Measurements from ENCODE around the gene ZNF195. TPM values are rescaled to one million over a fixed set of nuclear protein-coding genes. Genes with fewer than 3 reads are reported as not detected.
"Not testable (repeated sequence)": the region's sequence is repeated elsewhere in the genome, so short reads cannot be mapped to it uniquely, and the experiment has no call there.

The ZNF195 gene
- total RNA-seq, 1 experiment from 2014 or later = 85.5 TPM

DNA sequence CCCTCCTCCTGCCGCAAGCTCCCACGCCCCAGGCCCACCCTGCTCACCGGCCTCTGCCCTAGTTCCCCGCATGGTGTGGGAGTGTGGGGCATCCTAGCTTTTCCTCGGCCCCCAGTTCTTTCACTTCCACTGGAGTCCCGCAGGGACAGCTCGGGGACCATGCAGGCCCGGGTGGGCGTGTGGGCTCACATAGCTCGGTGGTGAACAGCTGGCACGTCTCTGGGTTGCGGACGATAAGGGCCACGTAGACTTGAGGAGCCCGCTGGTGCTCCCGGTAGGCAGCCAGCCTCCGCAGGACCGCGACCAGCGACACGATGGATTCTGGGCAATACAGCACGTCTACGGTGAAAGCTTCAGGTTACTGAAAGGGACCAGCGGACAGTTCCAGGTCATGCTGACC is 34.7 kb upstream of the ZNF195 start:
- H3K27ac Mint-ChIP-seq; DNase-seq (ENCODE audit: low spot score); CTCF ChIA-PET; POLR2A ChIA-PET; H3K4me3 Mint-ChIP-seq; H3K4me1 Mint-ChIP-seq; H3K9me3 Mint-ChIP-seq; ATAC-seq; H3K27me3 Mint-ChIP-seq (ENCODE audit: low read depth): not testable (repeated sequence)
- peaks cover 27% of the 10 kb centered on the region for H3K36me3 Mint-ChIP-seq

DNA sequence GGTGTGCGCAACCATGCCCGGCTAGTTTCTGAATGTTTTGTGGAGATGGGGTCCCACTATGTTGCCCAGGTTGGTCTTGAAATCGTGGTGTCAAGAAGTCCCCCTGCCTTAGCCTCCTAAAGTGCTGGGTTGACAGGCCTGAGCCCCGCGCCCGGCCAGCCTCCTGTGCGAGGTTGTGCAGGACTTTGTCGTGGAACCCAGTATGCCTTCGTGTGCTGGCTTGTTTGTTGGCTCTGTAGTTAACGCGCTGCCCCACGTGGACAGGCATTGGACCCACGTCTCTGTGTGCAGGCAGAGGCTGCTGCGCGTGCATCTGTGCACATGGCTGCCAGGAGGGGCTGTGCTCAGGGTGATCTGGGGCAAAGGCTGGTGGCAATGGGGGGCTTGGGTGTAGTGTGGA is 33.9 kb upstream of the ZNF195 start:
- H3K36me3 Mint-ChIP-seq = peaks cover 28% of the 10 kb centered on the region
- ATAC-seq (no peak), DNase-seq (ENCODE audit: low spot score) (no peak)
- no peaks in the 10 kb centered on the region for H3K27me3 Mint-ChIP-seq (ENCODE audit: low read depth)
- no peaks in the 10 kb centered on the region for H3K9me3 Mint-ChIP-seq
- CTCF ChIA-PET = no interaction called here
- 0 out of 2 replicates have a peak, but pooled peaks have one; percentile 54 for TF ChIP-seq ZNF121 (CRISPR knock-in tag; IDR thresholded peaks at IDR 0.05)
- TF ChIP-seq, protein P1, sequence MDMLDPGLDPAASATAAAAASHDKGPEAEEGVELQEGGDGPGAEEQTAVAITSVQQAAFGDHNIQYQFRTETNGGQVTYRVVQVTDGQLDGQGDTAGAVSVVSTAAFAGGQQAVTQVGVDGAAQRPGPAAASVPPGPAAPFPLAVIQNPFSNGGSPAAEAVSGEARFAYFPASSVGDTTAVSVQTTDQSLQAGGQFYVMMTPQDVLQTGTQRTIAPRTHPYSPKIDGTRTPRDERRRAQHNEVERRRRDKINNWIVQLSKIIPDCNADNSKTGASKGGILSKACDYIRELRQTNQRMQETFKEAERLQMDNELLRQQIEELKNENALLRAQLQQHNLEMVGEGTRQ (CRISPR knock-in tag; IDR thresholded peaks at IDR 0.05) = no peak
- peaks cover 10% of the 10 kb centered on the region for H3K4me1 Mint-ChIP-seq
- no peak overlapping the region for H3K4me3 Mint-ChIP-seq
- POLR2A ChIA-PET = no interaction called here
- no peak overlapping the region for H3K27ac Mint-ChIP-seq

GRCh38 chr11:3408722-3409121 is 29.8 kb upstream of the ZNF195 start:
- ATAC-seq; H3K9me3 Mint-ChIP-seq; H3K4me1 Mint-ChIP-seq; H3K27me3 Mint-ChIP-seq (ENCODE audit: low read depth); H3K4me3 Mint-ChIP-seq: not testable (repeated sequence)
- TF ChIP-seq, protein P2, sequence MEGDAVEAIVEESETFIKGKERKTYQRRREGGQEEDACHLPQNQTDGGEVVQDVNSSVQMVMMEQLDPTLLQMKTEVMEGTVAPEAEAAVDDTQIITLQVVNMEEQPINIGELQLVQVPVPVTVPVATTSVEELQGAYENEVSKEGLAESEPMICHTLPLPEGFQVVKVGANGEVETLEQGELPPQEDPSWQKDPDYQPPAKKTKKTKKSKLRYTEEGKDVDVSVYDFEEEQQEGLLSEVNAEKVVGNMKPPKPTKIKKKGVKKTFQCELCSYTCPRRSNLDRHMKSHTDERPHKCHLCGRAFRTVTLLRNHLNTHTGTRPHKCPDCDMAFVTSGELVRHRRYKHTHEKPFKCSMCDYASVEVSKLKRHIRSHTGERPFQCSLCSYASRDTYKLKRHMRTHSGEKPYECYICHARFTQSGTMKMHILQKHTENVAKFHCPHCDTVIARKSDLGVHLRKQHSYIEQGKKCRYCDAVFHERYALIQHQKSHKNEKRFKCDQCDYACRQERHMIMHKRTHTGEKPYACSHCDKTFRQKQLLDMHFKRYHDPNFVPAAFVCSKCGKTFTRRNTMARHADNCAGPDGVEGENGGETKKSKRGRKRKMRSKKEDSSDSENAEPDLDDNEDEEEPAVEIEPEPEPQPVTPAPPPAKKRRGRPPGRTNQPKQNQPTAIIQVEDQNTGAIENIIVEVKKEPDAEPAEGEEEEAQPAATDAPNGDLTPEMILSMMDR (IDR thresholded peaks at IDR 0.05) = peak; percentile 80
- POLR2A ChIA-PET = interaction anchor here (1.1 kb wide), 1 partner anchor 30 kb away, joined by 3 read pairs; the partner anchor contains the start of gene ZNF195
- CTCF ChIA-PET = interaction anchor here (0.6 to 3.4 kb wide), 27 partner anchors 9 to 479 kb away, joined by 3 to 67 read pairs (median 4); partner anchors contain the start of genes CARS1, NAP1L4 and ZNF195
- Mint-ChIP-seq H3K36me3 (peaks cover 42% of the 10 kb centered on the region), H3K27ac (peak overlapping the region; percentile 66)
- DNase-seq (ENCODE audit: low spot score) = peak; percentile 96

- peaks cover 45% of the 10 kb centered on the region for H3K36me3 Mint-ChIP-seq
- not testable (repeated sequence) for H3K27me3 Mint-ChIP-seq (ENCODE audit: low read depth); DNase-seq (ENCODE audit: low spot score); H3K9me3 Mint-ChIP-seq; ATAC-seq; H3K4me3 Mint-ChIP-seq
- H3K27ac Mint-ChIP-seq = peak overlapping the region; percentile 66
- ChIA-PET POLR2A (interaction anchor here (1.1 kb wide), 1 partner anchor 29 kb away, joined by 3 read pairs; the partner anchor contains the start of gene ZNF195), CTCF (interaction anchor here (0.6 to 3.4 kb wide), 27 partner anchors 8 to 478 kb away, joined by 3 to 67 read pairs (median 4); partner anchors contain the start of genes CARS1, NAP1L4 and ZNF195)
- H3K4me1 Mint-ChIP-seq = peaks cover 13% of the 10 kb centered on the region
Observed at GRCh38 chr11:3408058-3408605, 29.2 kb upstream of the ZNF195 start.

- DNase-seq (ENCODE audit: low spot score); H3K9me3 Mint-ChIP-seq; H3K4me3 Mint-ChIP-seq; ATAC-seq; H3K27me3 Mint-ChIP-seq (ENCODE audit: low read depth); POLR2A ChIA-PET: not testable (repeated sequence)
- Mint-ChIP-seq H3K36me3 (peaks cover 53% of the 10 kb centered on the region), H3K4me1 (peaks cover 13% of the 10 kb centered on the region), H3K27ac (peak overlapping the region; percentile 92)
- CTCF ChIA-PET = interaction anchor here (3.4 kb wide), 1 partner anchor 66 kb away, joined by 67 read pairs; no protein-coding TSS in a partner anchor
Observed at GRCh38 chr11:3406937-3407336, 28.0 kb upstream of the ZNF195 start.

- peak overlapping the region; percentile 92 for H3K27ac Mint-ChIP-seq
- H3K9me3 Mint-ChIP-seq; ATAC-seq; H3K4me3 Mint-ChIP-seq; POLR2A ChIA-PET; DNase-seq (ENCODE audit: low spot score); H3K27me3 Mint-ChIP-seq (ENCODE audit: low read depth): not testable (repeated sequence)
- peaks cover 54% of the 10 kb centered on the region for H3K36me3 Mint-ChIP-seq
- H3K4me1 Mint-ChIP-seq = peaks cover 13% of the 10 kb centered on the region
- CTCF ChIA-PET = interaction anchor here (3.4 kb wide), 1 partner anchor 65 kb away, joined by 67 read pairs; no protein-coding TSS in a partner anchor
Observed at GRCh38 chr11:3406223-3406875, 27.4 kb upstream of the ZNF195 start.

DNA sequence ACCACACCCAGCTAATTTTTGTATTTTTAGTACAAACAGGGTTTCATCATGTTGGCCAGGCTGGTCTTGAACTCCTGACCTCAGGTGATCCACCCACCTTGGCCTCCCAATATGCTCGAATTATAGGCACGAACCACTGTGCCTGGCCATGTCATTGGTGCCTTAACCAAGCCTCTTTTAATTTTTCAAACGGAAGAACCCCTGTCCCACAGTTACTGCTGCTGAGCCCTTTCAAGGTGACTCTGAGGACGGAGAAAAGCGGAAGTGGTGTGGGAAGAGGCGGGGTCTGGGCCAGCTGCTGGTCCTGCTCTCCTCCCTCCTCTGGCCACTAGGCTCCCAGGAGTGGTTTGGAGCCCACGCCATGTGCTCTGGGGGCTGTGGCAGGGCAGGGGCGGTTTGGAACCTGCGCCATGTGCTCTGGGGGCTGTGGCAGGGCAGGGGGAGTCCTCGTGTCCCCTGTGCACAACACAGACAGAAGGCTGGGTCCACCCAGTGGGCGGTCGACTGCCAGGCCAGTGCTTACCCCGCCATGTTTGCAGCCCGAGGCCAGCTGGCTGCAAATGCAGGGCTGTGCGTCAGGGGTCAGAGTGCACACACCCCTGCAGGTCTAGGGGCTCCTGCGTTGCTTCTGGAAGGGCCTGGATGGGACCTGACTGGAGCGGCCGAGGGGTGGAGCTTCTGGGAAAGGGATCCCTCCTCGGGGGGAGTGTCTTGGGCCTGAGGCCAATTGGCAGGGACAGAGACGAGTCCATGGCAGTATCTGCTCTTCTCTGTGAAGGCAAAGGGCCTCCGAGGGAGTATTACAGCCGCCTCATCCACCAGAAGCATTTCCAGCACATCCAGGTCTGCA is 25.4 kb upstream of the ZNF195 start:
- POLR2A ChIA-PET; H3K4me3 Mint-ChIP-seq; H3K9me3 Mint-ChIP-seq; CTCF ChIA-PET; H3K27me3 Mint-ChIP-seq (ENCODE audit: low read depth); H3K27ac Mint-ChIP-seq: not testable (repeated sequence)
- Mint-ChIP-seq H3K36me3 (peaks cover 62% of the 10 kb centered on the region), H3K4me1 (peaks cover 13% of the 10 kb centered on the region)
- ATAC-seq (peak; percentile 83), DNase-seq (ENCODE audit: low spot score) (peak; percentile 52)

- not testable (repeated sequence) for H3K4me1 Mint-ChIP-seq; H3K27ac Mint-ChIP-seq; ATAC-seq; DNase-seq (ENCODE audit: low spot score); H3K4me3 Mint-ChIP-seq; H3K27me3 Mint-ChIP-seq (ENCODE audit: low read depth); H3K9me3 Mint-ChIP-seq
- POLR2A ChIA-PET = interaction anchor here (0.7 kb wide), 1 partner anchor 24 kb away, joined by 3 read pairs; no protein-coding TSS in a partner anchor
- peaks cover 66% of the 10 kb centered on the region for H3K36me3 Mint-ChIP-seq
- CTCF ChIA-PET = interaction anchor here (0.7 kb wide), 1 partner anchor 47 kb away, joined by 3 read pairs; no protein-coding TSS in a partner anchor
Observed at GRCh38 chr11:3402861-3403250, 23.9 kb upstream of the ZNF195 start.

GRCh38 chr11:3402181-3402860 is 23.4 kb upstream of the ZNF195 start:
- Mint-ChIP-seq H3K27ac (peak overlapping the region; percentile 79; the same call in 1 of the 2 replicates), H3K36me3 (peaks cover 71% of the 10 kb centered on the region)
- CTCF ChIA-PET; H3K4me3 Mint-ChIP-seq; DNase-seq (ENCODE audit: low spot score); ATAC-seq; H3K4me1 Mint-ChIP-seq; H3K27me3 Mint-ChIP-seq (ENCODE audit: low read depth); H3K9me3 Mint-ChIP-seq; POLR2A ChIA-PET: not testable (repeated sequence)

Data from WTC11 (cell line).